Kidney epithelial cell (primary cell): Measurements from ENCODE around the gene PYDC2. TPM values are rescaled to one million over a fixed set of nuclear protein-coding genes. Genes with fewer than 3 reads are reported as not detected.

Source experiments
- DNase-seq: peaks from one replicate; pipeline ENCODE4 v3.0.0-alpha.2; 2010; ENCODE audit warnings: low read depth
- H3K27me3 ChIP-seq: 2 replicates; pipeline ENCODE4 v1.6.0; 2011; ENCODE audit warnings: low read length; ENCODE audit not compliant: control insufficient read depth, insufficient read depth
- H3K36me3 ChIP-seq: 2 replicates; pipeline ENCODE4 v1.5.1; 2011; ENCODE audit warnings: low read length; ENCODE audit not compliant: control insufficient read depth, insufficient read depth
- H3K4me3 ChIP-seq: 2 replicates; pipeline ENCODE4 v1.5.1; 2011; ENCODE audit warnings: low read depth, mild to moderate bottlenecking, control low read depth, low read length
- CTCF ChIP-seq: IDR thresholded peaks from 2 replicates; pipeline ENCODE4 v1.5.1; 2011; ENCODE audit warnings: mild to moderate bottlenecking, moderate library complexity, low read length, control low read depth, inconsistent platforms; ENCODE audit not compliant: insufficient read depth, poor library complexity, severe bottlenecking
- total RNA-seq: library from RNA; depleted of rRNA; stranded (reverse); fragments of >200 nt; gene quantifications from 2 replicates; pipeline ENCODE4 v1.2.3, GENCODE V29; 2015

PYDC2 gene
- total RNA-seq, result not detected in 2 replicates

DNA sequence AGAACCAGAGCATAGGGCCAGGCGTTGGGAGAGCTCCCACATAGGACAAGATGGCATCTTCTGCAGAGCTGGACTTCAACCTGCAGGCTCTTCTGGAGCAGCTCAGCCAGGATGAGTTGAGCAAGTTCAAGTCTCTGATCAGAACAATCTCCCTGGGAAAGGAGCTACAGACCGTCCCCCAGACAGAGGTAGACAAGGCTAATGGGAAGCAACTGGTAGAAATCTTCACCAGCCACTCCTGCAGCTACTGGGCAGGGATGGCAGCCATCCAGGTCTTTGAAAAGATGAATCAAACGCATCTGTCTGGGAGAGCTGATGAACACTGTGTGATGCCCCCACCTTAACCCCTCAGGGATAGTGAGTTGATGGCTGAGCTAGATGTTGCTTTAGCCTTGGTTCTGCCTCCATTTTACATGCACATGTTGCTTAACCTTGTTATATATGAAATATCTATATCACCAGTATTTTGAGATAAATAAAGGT is at the start of gene PYDC2:
PYDC2 (plus strand) TSS at position 51 of the 483 bp plus-strand sequence; CDS start at position 51, 0 bp downstream.
- H3K36me3 ChIP-seq, result no peaks in the 10 kb centered on the region
- DNase-seq, result no peak
- TF ChIP-seq CTCF, result no peak
- H3K4me3 ChIP-seq, result no peak within 1 kb of the TSS
- H3K27me3 ChIP-seq, result no peaks in the 10 kb centered on the region

DNA sequence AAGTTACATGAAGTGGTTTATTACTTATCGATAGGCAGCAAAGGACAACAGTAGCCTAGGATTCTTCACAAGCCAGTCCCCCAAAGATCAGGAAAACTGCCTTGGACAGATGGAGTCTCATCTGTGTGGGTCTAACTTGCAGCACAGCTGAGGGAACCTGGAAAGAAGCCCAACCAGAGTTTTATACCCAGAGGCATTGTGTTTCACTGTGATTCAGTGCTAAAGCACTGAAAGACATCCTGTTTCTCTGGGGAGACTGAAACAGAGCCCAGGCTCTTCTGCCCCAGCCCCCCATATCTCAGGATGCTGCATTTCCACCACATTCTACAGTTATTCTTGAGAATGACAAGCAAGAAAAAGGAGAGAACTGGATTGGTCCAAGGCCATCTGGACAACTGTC is 48.2 kb upstream of the PYDC2 start:
- Histone ChIP-seq H3K27me3 (no peaks in the 10 kb centered on the region), H3K36me3 (no peaks in the 10 kb centered on the region), H3K4me3 (no peak overlapping the region)
- peak; percentile 64 for DNase-seq
- TF ChIP-seq CTCF, result no peak

GRCh38 chr3:191414286-191414685 is 46.7 kb upstream of the PYDC2 start:
- Histone ChIP-seq H3K36me3 (no peaks in the 10 kb centered on the region), H3K4me3 (no peak overlapping the region), H3K27me3 (no peaks in the 10 kb centered on the region)
- TF ChIP-seq CTCF, result no peak
- no peak for DNase-seq

GRCh38 chr3:191414732-191415131 is 46.2 kb upstream of the PYDC2 start:
- Histone ChIP-seq H3K36me3 (no peaks in the 10 kb centered on the region), H3K4me3 (no peak overlapping the region), H3K27me3 (no peaks in the 10 kb centered on the region)
- DNase-seq, result no peak
- TF ChIP-seq CTCF, result no peak

GRCh38 chr3:191415566-191415965 is 45.4 kb upstream of the PYDC2 start:
- TF ChIP-seq CTCF, result no peak
- no peaks in the 10 kb centered on the region for H3K36me3 ChIP-seq

GRCh38 chr3:191417457-191417729 is 43.6 kb upstream of the PYDC2 start:
- no peak for DNase-seq
- Histone ChIP-seq H3K4me3 (no peak overlapping the region), H3K27me3 (no peaks in the 10 kb centered on the region), H3K36me3 (no peaks in the 10 kb centered on the region)
- no peak for TF ChIP-seq CTCF

More at GRCh38 chr3:191415566-191415965, 45.4 kb upstream of the PYDC2 start:
- no peak for DNase-seq
- H3K27me3 ChIP-seq, result no peaks in the 10 kb centered on the region
- no peak overlapping the region for H3K4me3 ChIP-seq
